CD4-positive, alpha-beta T cell treated with Interleukin-10 for 1 hour (primary cell): ENCODE results near the gene CLDN17.

Source experiments
- DNase-seq: peaks from one replicate; pipeline ENCODE4 v3.0.0-alpha.2; 2020

Gene CLDN17

GRCh38 chr21:30116479-30116878 lies 50.1 kb downstream of the CLDN17 start:
- no peak for DNase-seq
